Cardiac fibroblast (primary cell): ENCODE measurements around the gene IFT57.

Experiments used
- DNase-seq, 2 donors: peaks; one replicate each; pipeline versions ENCODE4 v3.0.0 to v3.0.0-alpha.2; 2010; ENCODE audit warnings: low read depth in 2 of 2
- H3K4me3 ChIP-seq, 2 donors: replicated peaks in 1 of 2; 1 replicate in 1 of 2; 2 replicates in 1 of 2; pipeline ENCODE4 v1.5.1; 2011; ENCODE audit warnings: low read depth in 2 of 2, low read length in 2 of 2, mild to moderate bottlenecking in 2 of 2, moderate library complexity in 1 of 2
- CTCF ChIP-seq: IDR thresholded peaks from one replicate; pipeline ENCODE4 v1.5.1; 2011; ENCODE audit warnings: low read depth, mild to moderate bottlenecking, low read length, inconsistent platforms

IFT57 gene

DNA sequence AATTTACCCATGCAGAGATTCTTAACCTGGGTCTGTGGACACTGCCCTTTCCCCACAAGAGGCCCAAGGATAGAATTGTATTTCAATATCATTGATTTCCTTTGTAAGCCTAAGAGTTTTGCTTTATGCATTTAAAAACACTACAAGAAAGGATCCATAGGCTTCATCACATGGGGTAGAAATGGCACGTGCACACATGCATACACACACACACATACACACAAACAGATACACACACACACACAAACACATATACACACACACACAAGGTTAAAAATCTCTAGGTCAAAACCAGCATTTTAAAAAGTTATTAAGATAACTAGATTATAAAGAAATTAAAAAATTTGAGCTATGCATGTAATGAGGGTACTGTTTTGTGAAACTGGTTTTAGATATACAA lies 95.9 kb downstream of the IFT57 start:
- H3K4me3 ChIP-seq = no peak overlapping the region
- TF ChIP-seq CTCF = no peak
- DNase-seq = no peak

- DNase-seq = no peak
- H3K4me3 ChIP-seq = no peak overlapping the region
- TF ChIP-seq CTCF = no peak
These were observed 96.6 kb downstream of the IFT57 start for GRCh38 chr3:108125550-108126071.

DNA sequence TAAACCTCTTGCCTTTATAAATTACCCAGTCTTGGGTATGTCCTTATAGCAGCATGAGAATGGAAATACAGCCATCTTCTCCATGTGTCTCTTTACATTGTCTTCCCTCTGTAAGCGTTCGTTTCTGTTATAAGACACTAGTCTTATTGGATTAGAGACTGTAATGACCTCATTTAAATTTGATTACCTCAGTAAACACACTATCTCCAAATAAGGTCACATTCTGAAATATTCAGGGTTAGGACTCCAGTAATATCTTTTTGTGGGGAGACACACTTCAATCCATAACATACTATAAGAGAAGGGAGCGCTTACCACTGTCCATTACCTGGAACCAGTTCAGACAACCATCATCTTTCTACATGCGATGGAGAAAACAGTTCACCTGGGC lies 97.1 kb downstream of the IFT57 start:
- DNase-seq = no peak
- TF ChIP-seq CTCF = no peak
- H3K4me3 ChIP-seq = no peak overlapping the region

- TF ChIP-seq CTCF = no peak
- H3K4me3 ChIP-seq = no peak overlapping the region
- peak in 1 of 2 donors; percentile 18 for DNase-seq
These were observed 97.7 kb downstream of the IFT57 start for GRCh38 chr3:108124337-108125152.

- no peak overlapping the region for H3K4me3 ChIP-seq
- no peak for TF ChIP-seq CTCF
- no peak for DNase-seq
These were observed 98.9 kb downstream of the IFT57 start for GRCh38 chr3:108123326-108123725.

GRCh38 chr3:108122276-108122675 lies 99.9 kb downstream of the IFT57 start:
- H3K4me3 ChIP-seq = no peak overlapping the region
- no peak for TF ChIP-seq CTCF
- no peak for DNase-seq
